VCaP (cell line): ENCODE data around the gene HARS2.
"Not testable (repeated sequence)": the region's sequence is repeated elsewhere in the genome, so short reads cannot be mapped to it uniquely, and the experiment has no call there.

Source experiments
- H3K27ac ChIP-seq: fragments of 450-650 bp; 2 replicates; pipeline ENCODE4 v1.5.1; 2017
- CTCF ChIP-seq: fragments of 450-650 bp; conservative IDR thresholded peaks from 2 replicates; pipeline ENCODE4 v1.5.1; 2017; ENCODE audit warnings: mild to moderate bottlenecking, moderate library complexity

The HARS2 gene

DNA sequence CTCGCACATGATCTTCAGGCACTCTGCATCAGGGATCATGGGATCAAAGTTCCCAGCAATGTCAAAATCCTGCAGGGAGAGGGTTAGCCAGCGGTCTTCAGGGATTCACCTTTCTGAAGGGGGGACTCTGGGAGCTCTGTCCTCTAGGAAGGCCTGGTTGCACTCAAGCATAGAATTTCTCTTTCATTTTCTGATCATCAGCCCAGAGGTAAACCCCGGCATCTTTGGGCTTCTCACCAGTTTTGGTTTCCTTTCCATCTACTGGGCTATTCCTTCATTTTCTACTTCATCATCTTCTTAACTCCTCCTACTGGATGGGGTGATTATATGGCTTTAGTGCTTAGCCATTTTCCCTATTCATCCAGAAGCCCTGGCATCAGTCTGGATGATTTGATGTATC, 13.3 kb upstream of the HARS2 start:
- H3K27ac ChIP-seq, result no peak overlapping the region
- no peak for TF ChIP-seq CTCF

GRCh38 chr5:140678993-140679392, 12.3 kb upstream of the HARS2 start:
- no peak for TF ChIP-seq CTCF
- H3K27ac ChIP-seq, result no peak overlapping the region

DNA sequence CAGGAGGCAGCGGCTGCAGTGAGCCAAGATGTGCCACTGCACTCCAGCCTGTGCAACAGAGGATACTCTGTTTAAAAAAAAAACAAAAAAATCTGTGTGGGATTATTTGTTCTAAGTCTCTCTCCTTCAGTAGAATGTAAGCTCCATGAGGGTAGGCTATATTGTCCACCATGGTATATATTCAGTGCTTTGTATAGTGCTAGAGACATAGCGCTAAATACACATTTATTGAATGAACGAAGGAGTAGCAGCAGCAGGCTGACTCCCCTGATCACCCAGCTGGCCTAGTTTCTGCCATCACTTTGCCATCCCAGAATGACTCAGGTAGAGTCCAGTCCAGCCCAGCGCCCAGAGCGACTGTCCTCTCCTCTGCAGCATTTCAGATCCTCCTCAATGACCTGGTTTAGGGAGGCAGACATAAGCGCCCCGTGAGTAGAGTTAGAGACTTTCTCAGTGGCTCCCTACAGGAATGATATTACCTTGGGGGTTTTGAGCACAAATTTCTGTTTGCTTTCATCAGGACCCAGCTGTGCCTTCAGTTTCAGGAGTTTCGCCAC, 801 bp upstream of the HARS2 start:
- TF ChIP-seq CTCF, result no peak
- H3K27ac ChIP-seq, result peak overlapping the region; percentile 85

- no peak overlapping the region for H3K27ac ChIP-seq
- TF ChIP-seq CTCF, result no peak
Measured at GRCh38 chr5:140694276-140694675, 3.0 kb downstream of the HARS2 start.

GRCh38 chr5:140696891-140697492, 5.7 kb downstream of the HARS2 start:
- no peak overlapping the region for H3K27ac ChIP-seq
- no peak for TF ChIP-seq CTCF

- peak within 1 kb of the TSS; percentile 65 for H3K27ac ChIP-seq
- no peak for TF ChIP-seq CTCF
Measured at GRCh38 chr5:140700177-140701144, 9.2 kb downstream of the HARS2 start, which contains the start of gene ZMAT2. ZMAT2 (plus strand) TSS chr5:140700447; CDS start chr5:140700461, 14 bp downstream.

DNA sequence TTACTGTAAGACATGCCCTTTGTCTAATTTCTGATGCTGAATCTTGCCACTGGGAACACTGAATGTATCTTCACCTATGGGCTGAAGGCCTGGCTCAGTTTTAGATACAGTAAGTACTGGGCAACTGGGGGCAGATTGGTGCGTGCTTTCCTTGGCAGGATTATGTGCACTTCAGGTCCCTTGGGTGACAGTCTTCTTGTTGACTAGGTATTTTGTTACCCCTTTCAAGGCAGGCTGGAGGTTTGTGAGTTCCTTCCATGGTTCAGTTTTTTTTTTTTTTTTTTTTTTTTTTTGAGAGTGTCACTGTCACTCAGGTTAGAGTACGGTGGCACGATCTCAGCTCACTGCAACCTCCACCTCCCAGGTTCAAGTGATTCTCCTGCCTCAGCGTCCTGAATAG, 16.6 kb downstream of the HARS2 start:
- H3K27ac ChIP-seq, result no peak overlapping the region
- no peak for TF ChIP-seq CTCF

- not testable (repeated sequence) for H3K27ac ChIP-seq
Measured at GRCh38 chr5:140708787-140709186, 17.5 kb downstream of the HARS2 start.
